GM13976 (cell line): ENCODE data around the gene PCNP.

Source experiments
- DNase-seq: peaks from one replicate; pipeline ENCODE4 v3.0.0; 2012; ENCODE audit warnings: low spot score
- CTCF ChIP-seq: IDR thresholded peaks from 2 replicates; pipeline ENCODE4 v1.5.1; 2012; ENCODE audit warnings: borderline replicate concordance, mild to moderate bottlenecking; ENCODE audit not compliant: insufficient read depth; ENCODE audit errors: extremely low read depth, missing control alignments, control extremely low read depth
- in situ Hi-C: fragments of 300-500 bp; cut with MboI; formaldehyde crosslinking; loops from one replicate; pipeline ENCODE4 v1.12.0; 2022; ENCODE audit warnings: low sequenced_read_pairs, mixed read lengths, inconsistent platforms; ENCODE audit not compliant: unreplicated experiment

The PCNP gene

GRCh38 chr3:101633186-101633585 lies 59.2 kb downstream of the PCNP start:
- no peak for TF ChIP-seq CTCF
- in situ Hi-C loops = no loop called here
- DNase-seq = no peak

GRCh38 chr3:101634591-101635196 lies 60.7 kb downstream of the PCNP start:
- no peak for DNase-seq
- TF ChIP-seq CTCF = no peak
- in situ Hi-C loops = no loop called here

GRCh38 chr3:101635345-101635744 lies 61.4 kb downstream of the PCNP start:
- DNase-seq = no peak
- in situ Hi-C loops = no loop called here
- TF ChIP-seq CTCF = no peak

- peak; percentile 68 for DNase-seq
- TF ChIP-seq CTCF = peak; percentile 48
- in situ Hi-C loops = no loop called here
Observed at GRCh38 chr3:101635954-101636798, 62.2 kb downstream of the PCNP start.

- no peak for TF ChIP-seq CTCF
- DNase-seq = no peak
- in situ Hi-C loops = no loop called here
Observed at GRCh38 chr3:101637451-101637850, 63.5 kb downstream of the PCNP start.

- no peak for TF ChIP-seq CTCF
- no peak for DNase-seq
- in situ Hi-C loops = no loop called here
Observed at GRCh38 chr3:101638261-101638745, 64.3 kb downstream of the PCNP start.
